ENCODE data around the gene DLGAP1. TPM values are rescaled to one million over a fixed set of nuclear protein-coding genes. Genes with fewer than 3 reads are reported as not detected.
"Not testable (repeated sequence)": the region's sequence is repeated elsewhere in the genome, so short reads cannot be mapped to it uniquely, and the experiment has no call there.

Gene DLGAP1
- total RNA-seq, 1 experiment from 2014 or later: 23.2 TPM

GRCh38 chr18:4035521-4035920 is 419.6 kb downstream of the DLGAP1 start:
- no peaks in the 10 kb centered on the region for H4K20me1 ChIP-seq (ENCODE audit: control insufficient read depth, insufficient read depth, insufficient read length)
- H3K27me3 ChIP-seq (ENCODE audit: insufficient read depth, low read length): no peaks in the 10 kb centered on the region
- no peaks in the 10 kb centered on the region; a peak in 1 of 5 replicates for H3K9me3 Mint-ChIP-seq
- no peak overlapping the region for H2BK15ac ChIP-seq (ENCODE audit: low read depth, low read length)
- no peak overlapping the region for H4K5ac ChIP-seq (ENCODE audit: insufficient read length, low read depth, low read length)
- H2AK5ac ChIP-seq (ENCODE audit: insufficient read length, low read length): no peak overlapping the region
- no peaks in the 10 kb centered on the region for H3K23me2 ChIP-seq (ENCODE audit: insufficient read length, low read depth, low read length, poor library complexity, severe bottlenecking)
- H2BK5ac ChIP-seq (ENCODE audit: insufficient read length, low read length): no peak overlapping the region
- no peak overlapping the region for H3K23ac ChIP-seq (ENCODE audit: insufficient read length, low read depth, low read length)
- H3K4me2 ChIP-seq (ENCODE audit: insufficient read depth, insufficient read length, low read length): no peak overlapping the region
- H3K14ac ChIP-seq (ENCODE audit: insufficient read depth, low read length): no peak overlapping the region
- H3K4ac ChIP-seq (ENCODE audit: low read depth, low read length): no peak overlapping the region
- no peak overlapping the region for H4K91ac ChIP-seq (ENCODE audit: insufficient read length, low read depth, low read length)
- no peak for TF ChIP-seq CTCF (conservative IDR thresholded peaks at IDR 0.05)
- no peak overlapping the region for H3K56ac ChIP-seq (ENCODE audit: insufficient read length, low read depth, low read length)
- H3K4me1 ChIP-seq (ENCODE audit: insufficient read depth, low read length): peaks cover 7% of the 10 kb centered on the region; the same call in 1 of the 2 replicates
- no peak overlapping the region for H4K8ac ChIP-seq (replicated peaks; ENCODE audit: insufficient read length, low read depth, low read length)
- no peak overlapping the region for H2AFZ ChIP-seq (ENCODE audit: low read length)
- H3K79me1 ChIP-seq (ENCODE audit: insufficient read depth, low read depth, low read length, poor library complexity, severe bottlenecking): no peaks in the 10 kb centered on the region
- DNase-seq: no peak
- H3K27ac ChIP-seq (ENCODE audit: insufficient read length, low read depth, low read length): peak overlapping the region; percentile 36
- H3K27me3 Mint-ChIP-seq (ENCODE audit: low read depth): no peaks in the 10 kb centered on the region
- H3K79me2 ChIP-seq (ENCODE audit: insufficient read depth, low read length): no peaks in the 10 kb centered on the region
- H3K9ac ChIP-seq (ENCODE audit: extremely low read depth, insufficient read length, low read length): no peak overlapping the region
- H2BK12ac ChIP-seq (ENCODE audit: insufficient read length, low read depth, low read length): no peak overlapping the region
- H3K18ac ChIP-seq (ENCODE audit: insufficient read length, low read depth, low read length): no peak overlapping the region
- H3K9me3 ChIP-seq (ENCODE audit: control insufficient read depth, low read depth, low read length): no peaks in the 10 kb centered on the region
- no peak overlapping the region for H3K4me3 Mint-ChIP-seq
- H3T11ph ChIP-seq (ENCODE audit: low read length): no peak overlapping the region
- H2BK20ac ChIP-seq (ENCODE audit: low read depth, low read length, poor library complexity, severe bottlenecking): no peak overlapping the region
- H3K36me3 Mint-ChIP-seq (ENCODE audit: insufficient read depth in 1 of 3, low read depth in 3 of 3): peaks cover 4 to 10% (median 5%) of the 10 kb centered on the region in 3 experiments; a peak in 4 of 7 replicates
- H3K4me1 Mint-ChIP-seq: peaks cover 13 to 30% of the 10 kb centered on the region in 2 experiments
- no CpG with 5 or more reads among the region's 6 CpGs for WGBS (ENCODE audit: extremely low coverage, insufficient read length, low lambda C conversion rate)
- H2BK120ac ChIP-seq (ENCODE audit: low read depth, low read length, poor library complexity, severe bottlenecking): no peak overlapping the region
- no peak overlapping the region for H3K27ac Mint-ChIP-seq

- H3K9ac ChIP-seq (ENCODE audit: extremely low read depth, insufficient read length, low read length): not testable (repeated sequence)
Observed at GRCh38 chr18:4034815-4035214, 420.3 kb downstream of the DLGAP1 start.

More at GRCh38 chr18:4034815-4035214, 420.3 kb downstream of the DLGAP1 start:
- not testable (repeated sequence) for H3K18ac ChIP-seq (ENCODE audit: insufficient read length, low read depth, low read length); H4K8ac ChIP-seq (replicated peaks; ENCODE audit: insufficient read length, low read depth, low read length); H4K5ac ChIP-seq (ENCODE audit: insufficient read length, low read depth, low read length); H3K9me3 Mint-ChIP-seq; H2BK20ac ChIP-seq (ENCODE audit: low read depth, low read length, poor library complexity, severe bottlenecking); H3K14ac ChIP-seq (ENCODE audit: insufficient read depth, low read length); H2BK120ac ChIP-seq (ENCODE audit: low read depth, low read length, poor library complexity, severe bottlenecking); H4K20me1 ChIP-seq (ENCODE audit: control insufficient read depth, insufficient read depth, insufficient read length); H4K91ac ChIP-seq (ENCODE audit: insufficient read length, low read depth, low read length); H2BK15ac ChIP-seq (ENCODE audit: low read depth, low read length); H3K4me1 ChIP-seq (ENCODE audit: insufficient read depth, low read length); H2BK12ac ChIP-seq (ENCODE audit: insufficient read length, low read depth, low read length); H3K23ac ChIP-seq (ENCODE audit: insufficient read length, low read depth, low read length); H2AFZ ChIP-seq (ENCODE audit: low read length); H3K9me3 ChIP-seq (ENCODE audit: control insufficient read depth, low read depth, low read length); H2BK5ac ChIP-seq (ENCODE audit: insufficient read length, low read length); H3K79me1 ChIP-seq (ENCODE audit: insufficient read depth, low read depth, low read length, poor library complexity, severe bottlenecking); H3T11ph ChIP-seq (ENCODE audit: low read length); H3K27me3 ChIP-seq (ENCODE audit: insufficient read depth, low read length); H3K27ac Mint-ChIP-seq; H3K27ac ChIP-seq (ENCODE audit: insufficient read length, low read depth, low read length); DNase-seq; H3K4me2 ChIP-seq (ENCODE audit: insufficient read depth, insufficient read length, low read length); H3K56ac ChIP-seq (ENCODE audit: insufficient read length, low read depth, low read length); H3K4ac ChIP-seq (ENCODE audit: low read depth, low read length); H3K4me3 Mint-ChIP-seq; H2AK5ac ChIP-seq (ENCODE audit: insufficient read length, low read length); H3K23me2 ChIP-seq (ENCODE audit: insufficient read length, low read depth, low read length, poor library complexity, severe bottlenecking); H3K27me3 Mint-ChIP-seq (ENCODE audit: low read depth); H3K79me2 ChIP-seq (ENCODE audit: insufficient read depth, low read length)
- WGBS (ENCODE audit: extremely low coverage, insufficient read length, low lambda C conversion rate): no CpG with 5 or more reads among the region's 4 CpGs
- peaks cover 5 to 13% (median 6%) of the 10 kb centered on the region in 3 experiments; a peak in 4 of 7 replicates for H3K36me3 Mint-ChIP-seq (ENCODE audit: insufficient read depth in 1 of 3, low read depth in 3 of 3)
- peaks cover 13 to 30% of the 10 kb centered on the region in 2 experiments for H3K4me1 Mint-ChIP-seq
